Endothelial cell (in vitro differentiated cells): ENCODE results near the gene JMJD6. TPM values are rescaled to one million over a fixed set of nuclear protein-coding genes. Genes with fewer than 3 reads are reported as not detected.

Source experiments
- DNase-seq: peaks from one replicate; pipeline ENCODE4 v3.0.0; 2021; ENCODE audit warnings: low spot score
- H3K27ac Mint-ChIP-seq: one replicate; pipeline ENCODE4 v1.8.0; 2021; ENCODE audit warnings: mixed read lengths, inconsistent platforms; ENCODE audit not compliant: unreplicated experiment
- H3K27me3 Mint-ChIP-seq: one replicate; pipeline ENCODE4 v1.8.0; 2021; ENCODE audit warnings: mild to moderate bottlenecking, moderate library complexity, mixed read lengths, inconsistent platforms; ENCODE audit not compliant: unreplicated experiment
- H3K36me3 Mint-ChIP-seq: one replicate; pipeline ENCODE4 v1.8.0; 2021; ENCODE audit warnings: mild to moderate bottlenecking, low read depth, mixed read lengths, inconsistent platforms; ENCODE audit not compliant: unreplicated experiment
- H3K4me1 Mint-ChIP-seq: one replicate; pipeline ENCODE4 v1.8.0; 2021; ENCODE audit warnings: mild to moderate bottlenecking, mixed read lengths, inconsistent platforms; ENCODE audit not compliant: unreplicated experiment
- H3K4me3 Mint-ChIP-seq: one replicate; pipeline ENCODE4 v1.8.0; 2021; ENCODE audit warnings: mild to moderate bottlenecking, mixed read lengths, inconsistent platforms; ENCODE audit not compliant: unreplicated experiment
- H3K9me3 Mint-ChIP-seq: one replicate; pipeline ENCODE4 v1.8.0; 2021; ENCODE audit warnings: mixed read lengths, inconsistent platforms; ENCODE audit not compliant: unreplicated experiment
- total RNA-seq: library from RNA; stranded (reverse); fragmentation: NEBNext Ultra II Directional; extraction: Animal tissue kit (Norgen Biotek cat#: 25700); gene quantifications from one replicate; pipeline ENCODE4 v1.2.1, GENCODE V29; 2021; ENCODE audit not compliant: unreplicated experiment
- TF ChIP-seq, protein P1 (sequence below): fragments of 200-600 bp; sonication (generic); IDR thresholded peaks from one replicate; pipeline ENCODE4 v1.5.0; 2021; ENCODE audit warnings: antibody characterized with exemption; ENCODE audit not compliant: unreplicated experiment

Gene JMJD6
- total RNA-seq, 1 donor from 2014 or later = 25.6 TPM

DNA sequence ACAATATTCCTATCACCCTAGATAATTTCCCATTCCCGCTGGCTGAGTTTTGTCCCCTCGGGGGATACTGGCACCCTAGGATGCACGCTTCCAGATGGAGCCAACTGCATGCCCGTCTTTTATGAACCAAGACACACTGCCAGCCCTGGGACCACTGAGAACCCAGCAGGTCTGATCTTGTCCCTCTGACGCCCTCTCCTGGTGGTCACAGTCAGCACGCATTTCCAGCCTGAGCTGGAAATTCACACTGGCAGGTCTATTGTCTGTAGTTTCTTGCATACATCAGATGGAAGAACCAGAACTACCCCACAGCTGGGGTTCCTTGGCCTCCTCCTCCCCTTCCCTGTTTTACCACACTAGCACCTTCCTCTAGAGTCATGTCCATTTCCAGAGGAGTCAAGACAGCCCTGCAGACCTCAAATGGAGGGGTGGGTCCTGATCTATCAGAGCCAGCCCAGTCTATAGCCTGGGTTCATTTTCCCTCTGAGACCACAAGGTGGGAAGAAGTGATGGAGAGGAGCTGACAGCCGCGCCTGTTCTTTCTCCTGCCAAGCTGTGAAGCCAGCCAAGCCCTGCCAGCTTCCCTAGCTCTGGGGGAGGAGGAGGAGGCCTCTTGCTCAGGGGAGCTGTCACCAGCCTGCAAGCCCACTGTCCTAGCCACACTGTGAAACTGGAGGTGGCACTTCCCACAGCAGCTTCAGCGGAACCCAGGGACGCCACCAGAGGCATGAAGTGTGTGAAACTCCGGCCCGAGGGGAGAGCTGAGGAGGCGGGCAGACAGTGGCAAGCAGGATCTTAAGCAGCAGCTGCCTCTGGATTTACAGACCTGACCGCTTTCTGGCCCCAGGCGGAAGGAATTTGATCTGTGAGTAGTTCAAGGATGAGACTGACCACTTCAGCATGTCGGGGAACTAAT, 44.9 kb downstream of the JMJD6 start:
- DNase-seq = peak; percentile 86
- Mint-ChIP-seq H3K4me1 (no peaks in the 10 kb centered on the region), H3K27ac (peak overlapping the region; percentile 30), H3K9me3 (no peaks in the 10 kb centered on the region), H3K27me3 (peaks cover 4% of the 10 kb centered on the region), H3K36me3 (peaks cover 9% of the 10 kb centered on the region), H3K4me3 (no peak overlapping the region)
- TF ChIP-seq, protein P1, sequence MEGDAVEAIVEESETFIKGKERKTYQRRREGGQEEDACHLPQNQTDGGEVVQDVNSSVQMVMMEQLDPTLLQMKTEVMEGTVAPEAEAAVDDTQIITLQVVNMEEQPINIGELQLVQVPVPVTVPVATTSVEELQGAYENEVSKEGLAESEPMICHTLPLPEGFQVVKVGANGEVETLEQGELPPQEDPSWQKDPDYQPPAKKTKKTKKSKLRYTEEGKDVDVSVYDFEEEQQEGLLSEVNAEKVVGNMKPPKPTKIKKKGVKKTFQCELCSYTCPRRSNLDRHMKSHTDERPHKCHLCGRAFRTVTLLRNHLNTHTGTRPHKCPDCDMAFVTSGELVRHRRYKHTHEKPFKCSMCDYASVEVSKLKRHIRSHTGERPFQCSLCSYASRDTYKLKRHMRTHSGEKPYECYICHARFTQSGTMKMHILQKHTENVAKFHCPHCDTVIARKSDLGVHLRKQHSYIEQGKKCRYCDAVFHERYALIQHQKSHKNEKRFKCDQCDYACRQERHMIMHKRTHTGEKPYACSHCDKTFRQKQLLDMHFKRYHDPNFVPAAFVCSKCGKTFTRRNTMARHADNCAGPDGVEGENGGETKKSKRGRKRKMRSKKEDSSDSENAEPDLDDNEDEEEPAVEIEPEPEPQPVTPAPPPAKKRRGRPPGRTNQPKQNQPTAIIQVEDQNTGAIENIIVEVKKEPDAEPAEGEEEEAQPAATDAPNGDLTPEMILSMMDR = peak; percentile 67

GRCh38 chr17:76679239-76679638, 47.2 kb downstream of the JMJD6 start:
- Mint-ChIP-seq H3K9me3 (no peaks in the 10 kb centered on the region), H3K36me3 (peaks cover 14% of the 10 kb centered on the region), H3K27me3 (peaks cover 4% of the 10 kb centered on the region), H3K4me1 (no peaks in the 10 kb centered on the region), H3K4me3 (no peak overlapping the region), H3K27ac (no peak overlapping the region)
- TF ChIP-seq, protein P1 = no peak
- no peak for DNase-seq

DNA sequence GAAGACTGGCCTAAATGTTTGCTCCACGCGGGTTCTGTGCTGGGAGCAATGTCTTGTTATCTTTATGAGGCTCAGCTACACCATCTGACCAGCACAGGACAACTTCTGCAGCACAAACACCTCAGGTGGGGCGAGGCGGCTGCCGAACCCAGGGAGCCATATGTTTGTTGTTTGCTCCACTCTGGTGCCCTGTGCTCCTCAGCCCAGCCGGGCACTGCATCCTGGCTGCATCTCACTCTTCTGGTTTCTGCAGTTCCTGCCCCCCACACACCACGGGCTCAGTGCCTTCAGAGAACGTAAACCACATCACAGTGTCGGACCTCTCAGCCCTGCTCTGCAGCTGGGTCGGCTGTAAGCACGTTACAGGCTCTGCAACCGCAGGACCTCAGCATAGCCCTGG, 48.1 kb downstream of the JMJD6 start:
- DNase-seq = no peak
- H3K27me3 Mint-ChIP-seq = peaks cover 7% of the 10 kb centered on the region
- TF ChIP-seq, protein P1 = no peak
- H3K4me3 Mint-ChIP-seq = no peak overlapping the region
- peaks cover 14% of the 10 kb centered on the region for H3K36me3 Mint-ChIP-seq
- H3K9me3 Mint-ChIP-seq = no peaks in the 10 kb centered on the region
- no peak overlapping the region for H3K27ac Mint-ChIP-seq
- H3K4me1 Mint-ChIP-seq = no peaks in the 10 kb centered on the region

GRCh38 chr17:76677406-76677805, 49.0 kb downstream of the JMJD6 start:
- Mint-ChIP-seq H3K27me3 (peaks cover 8% of the 10 kb centered on the region), H3K4me3 (no peak overlapping the region), H3K4me1 (peaks cover 3% of the 10 kb centered on the region), H3K36me3 (peaks cover 14% of the 10 kb centered on the region), H3K9me3 (no peaks in the 10 kb centered on the region), H3K27ac (no peak overlapping the region)
- DNase-seq = no peak
- TF ChIP-seq, protein P1 = no peak

GRCh38 chr17:76676629-76677028, 49.8 kb downstream of the JMJD6 start:
- Mint-ChIP-seq H3K4me1 (peaks cover 7% of the 10 kb centered on the region), H3K9me3 (no peaks in the 10 kb centered on the region), H3K36me3 (peaks cover 10% of the 10 kb centered on the region), H3K4me3 (no peak overlapping the region), H3K27ac (no peak overlapping the region), H3K27me3 (peaks cover 7% of the 10 kb centered on the region)
- no peak for DNase-seq
- TF ChIP-seq, protein P1 = no peak
